Colonic mucosa (tissue), 4 donors: ENCODE results near the gene FADS2. TPM values are rescaled to one million over a fixed set of nuclear protein-coding genes. Genes with fewer than 3 reads are reported as not detected.

ENCODE experiments used
- DNase-seq: peaks from one replicate; pipeline ENCODE4 v3.0.0-alpha.2; 2020
- H3K27ac ChIP-seq: fragments of 200-600 bp; one replicate; pipeline ENCODE4 v1.8.0; 2021
- H3K27me3 ChIP-seq: fragments of 200-600 bp; one replicate; pipeline ENCODE4 v1.8.0; 2021
- H3K36me3 ChIP-seq: fragments of 200-600 bp; one replicate; pipeline ENCODE4 v1.8.0; 2021
- H3K4me1 ChIP-seq: fragments of 200-600 bp; one replicate; pipeline ENCODE4 v1.8.0; 2021; ENCODE audit warnings: mild to moderate bottlenecking
- H3K4me3 ChIP-seq: fragments of 200-600 bp; one replicate; pipeline ENCODE4 v1.8.0; 2021
- H3K9ac ChIP-seq, 2 donors: one replicate each; pipeline ENCODE4 v1.7.0; 2013; ENCODE audit warnings: control low read depth in 2 of 2, low read depth in 2 of 2, low read length in 2 of 2
- H3K9me3 ChIP-seq: fragments of 200-600 bp; one replicate; pipeline ENCODE4 v1.8.0; 2021
- CTCF ChIP-seq: fragments of 200-600 bp; IDR thresholded peaks from one replicate; pipeline ENCODE4 v1.8.0; 2022; ENCODE audit warnings: antibody characterized with exemption, mild to moderate bottlenecking
- intact Hi-C: fragments of 100-400 bp; cut with DNase I; formaldehyde crosslinking; loops from one replicate; pipeline ENCODE4 v1.14.1; 2022
- total RNA-seq, 2 donors: library from RNA; stranded (reverse); fragmentation: NEBNext Ultra II Directional in 1 of 2; extraction: Animal tissue kit (Norgen Biotek cat#: 25700) in 1 of 2; gene quantifications; one replicate each; pipeline ENCODE4 v1.2.1, GENCODE V29; 2021
- donor health status: healthy.
- donor health status: DM: no; HTN: no; CAD: no.
- donor health status: DM: no; HTN: no; CAD: no.

The FADS2 gene
- total RNA-seq, 2 donors from 2014 or later: 13.9 to 38.6 TPM

GRCh38 chr11:61899146-61899841, 71.2 kb downstream of the FADS2 start:
- Histone ChIP-seq H3K4me3 (no peak overlapping the region), H3K9me3 (no peaks in the 10 kb centered on the region), H3K9ac (no peak overlapping the region), H3K4me1 (no peaks in the 10 kb centered on the region), H3K27ac (no peak overlapping the region), H3K36me3 (no peaks in the 10 kb centered on the region), H3K27me3 (no peaks in the 10 kb centered on the region)
- intact Hi-C loops: loop anchor here (2.0 to 5.0 kb wide), 4 partner anchors 48 to 184 kb away; no protein-coding TSS in a partner anchor
- DNase-seq: peak; percentile 90
- peak; percentile 100 for TF ChIP-seq CTCF

- Histone ChIP-seq H3K4me1 (no peaks in the 10 kb centered on the region), H3K27me3 (no peaks in the 10 kb centered on the region), H3K4me3 (no peak overlapping the region), H3K9me3 (no peaks in the 10 kb centered on the region), H3K27ac (no peak overlapping the region), H3K36me3 (no peaks in the 10 kb centered on the region), H3K9ac (no peak overlapping the region)
- TF ChIP-seq CTCF: no peak
- intact Hi-C loops: no loop called here
- DNase-seq: no peak
These were observed 72.2 kb downstream of the FADS2 start for GRCh38 chr11:61900251-61900650.

- no peaks in the 10 kb centered on the region for H3K27me3 ChIP-seq
- no peaks in the 10 kb centered on the region for H3K4me1 ChIP-seq
- no peak for DNase-seq
- no peak overlapping the region for H3K4me3 ChIP-seq
- intact Hi-C loops: no loop called here
- TF ChIP-seq CTCF: no peak
- H3K9ac ChIP-seq: no peak overlapping the region
- no peaks in the 10 kb centered on the region for H3K9me3 ChIP-seq
- H3K36me3 ChIP-seq: no peaks in the 10 kb centered on the region
- H3K27ac ChIP-seq: no peak overlapping the region
These were observed 73.3 kb downstream of the FADS2 start for GRCh38 chr11:61901397-61901796.

- no peaks in the 10 kb centered on the region for H3K4me1 ChIP-seq
- intact Hi-C loops: no loop called here
- no peaks in the 10 kb centered on the region for H3K9me3 ChIP-seq
- no peaks in the 10 kb centered on the region for H3K36me3 ChIP-seq
- H3K9ac ChIP-seq: no peak overlapping the region
- no peak overlapping the region for H3K27ac ChIP-seq
- TF ChIP-seq CTCF: no peak
- no peak for DNase-seq
- H3K4me3 ChIP-seq: no peak overlapping the region
- H3K27me3 ChIP-seq: no peaks in the 10 kb centered on the region
These were observed 74.2 kb downstream of the FADS2 start for GRCh38 chr11:61902313-61902712.

GRCh38 chr11:61903845-61904244, 75.7 kb downstream of the FADS2 start:
- Histone ChIP-seq H3K27me3 (no peaks in the 10 kb centered on the region), H3K9ac (no peak overlapping the region), H3K36me3 (no peaks in the 10 kb centered on the region), H3K4me3 (no peak overlapping the region), H3K9me3 (no peaks in the 10 kb centered on the region), H3K27ac (no peak overlapping the region), H3K4me1 (no peaks in the 10 kb centered on the region)
- TF ChIP-seq CTCF: no peak
- intact Hi-C loops: no loop called here
- no peak for DNase-seq
